Retinal pigment epithelial cell (primary cell): ENCODE measurements around the gene KCNJ11.

Experiments used
- DNase-seq: peaks from one replicate; pipeline ENCODE4 v3.0.0-alpha.2; 2010; ENCODE audit warnings: low read depth
- H3K4me3 ChIP-seq: 2 replicates; pipeline ENCODE4 v1.5.1; 2011; ENCODE audit warnings: mild to moderate bottlenecking, low read length, control low read depth, moderate library complexity
- CTCF ChIP-seq: conservative IDR thresholded peaks from 2 replicates; pipeline ENCODE4 v1.5.1; 2011; ENCODE audit warnings: low read depth, low read length, control low read depth, inconsistent platforms

The KCNJ11 gene

GRCh38 chr11:17397311-17398002 lies 9.0 kb upstream of the KCNJ11 start:
- no peak overlapping the region for H3K4me3 ChIP-seq
- DNase-seq = no peak
- no peak for TF ChIP-seq CTCF

GRCh38 chr11:17396598-17397310 lies 8.3 kb upstream of the KCNJ11 start:
- no peak overlapping the region for H3K4me3 ChIP-seq
- DNase-seq = no peak
- TF ChIP-seq CTCF = no peak

GRCh38 chr11:17395978-17396377 lies 7.5 kb upstream of the KCNJ11 start:
- no peak for TF ChIP-seq CTCF
- no peak for DNase-seq
- H3K4me3 ChIP-seq = no peak overlapping the region

GRCh38 chr11:17395554-17395961 lies 7.1 kb upstream of the KCNJ11 start:
- TF ChIP-seq CTCF = no peak

GRCh38 chr11:17394743-17395390 lies 6.4 kb upstream of the KCNJ11 start:
- no peak overlapping the region for H3K4me3 ChIP-seq
- DNase-seq = no peak
- TF ChIP-seq CTCF = no peak

More at GRCh38 chr11:17395554-17395961, 7.1 kb upstream of the KCNJ11 start:
- no peak for DNase-seq
- no peak overlapping the region for H3K4me3 ChIP-seq

- DNase-seq = no peak
- TF ChIP-seq CTCF = no peak
- H3K4me3 ChIP-seq = no peak overlapping the region
These were observed 5.0 kb upstream of the KCNJ11 start for GRCh38 chr11:17393472-17393871.
